Bronchial epithelial cell (primary cell): ENCODE measurements around the gene SP7. TPM values are rescaled to one million over a fixed set of nuclear protein-coding genes. Genes with fewer than 3 reads are reported as not detected.
"Not testable (repeated sequence)": the region's sequence is repeated elsewhere in the genome, so short reads cannot be mapped to it uniquely, and the experiment has no call there.

Experiments used
- DNase-seq: peaks from one replicate; pipeline ENCODE4 v3.0.0-alpha.2; 2010; ENCODE audit warnings: low read depth
- FAIRE-seq: peaks from 2 replicates; lab custom pipeline; 2011; peaks lifted over from hg19 to GRCh38; lab: Jason Lieb, UNC
- H3K27me3 ChIP-seq: 2 replicates; pipeline ENCODE4 v1.5.1; 2011; ENCODE audit warnings: low read length; ENCODE audit not compliant: control insufficient read depth, insufficient read depth
- H3K36me3 ChIP-seq: 2 replicates; pipeline ENCODE4 v1.5.1; 2011; ENCODE audit warnings: low read length; ENCODE audit not compliant: control insufficient read depth, insufficient read depth
- H3K4me3 ChIP-seq: 2 replicates; pipeline ENCODE4 v1.5.1; 2011; ENCODE audit warnings: mild to moderate bottlenecking, low read depth, low read length, control low read depth
- CTCF ChIP-seq: IDR thresholded peaks from 2 replicates; pipeline ENCODE4 v1.5.1; 2011; ENCODE audit warnings: mild to moderate bottlenecking, moderate library complexity, low read length, control low read depth, inconsistent platforms; ENCODE audit not compliant: insufficient read depth, severe bottlenecking
- total RNA-seq: library from RNA; depleted of rRNA; stranded (reverse); fragments of >200 nt; gene quantifications from 2 replicates; pipeline ENCODE4 v1.2.1, GENCODE V29; 2014

The SP7 gene
- total RNA-seq, 1 donor from 2014 or later: not detected

GRCh38 chr12:53365245-53365904, 29.2 kb upstream of the SP7 start:
- Histone ChIP-seq H3K27me3 (no peaks in the 10 kb centered on the region), H3K36me3 (no peaks in the 10 kb centered on the region), H3K4me3 (no peak overlapping the region)
- DNase-seq: peak; percentile 61
- FAIRE-seq: no peak
- TF ChIP-seq CTCF: no peak

- FAIRE-seq, H3K27me3 ChIP-seq, DNase-seq, H3K4me3 ChIP-seq, H3K36me3 ChIP-seq: not testable (repeated sequence)
Observed at GRCh38 chr12:53361638-53362037, 25.5 kb upstream of the SP7 start.

- no peaks in the 10 kb centered on the region for H3K36me3 ChIP-seq
- FAIRE-seq (no peak), DNase-seq (no peak)
- H3K4me3 ChIP-seq: no peak overlapping the region
- TF ChIP-seq CTCF: no peak
- no peaks in the 10 kb centered on the region for H3K27me3 ChIP-seq
Observed at GRCh38 chr12:53358836-53359419, 22.8 kb upstream of the SP7 start.

GRCh38 chr12:53355121-53355520, 19.0 kb upstream of the SP7 start:
- Histone ChIP-seq H3K36me3 (no peaks in the 10 kb centered on the region), H3K4me3 (no peak overlapping the region), H3K27me3 (no peaks in the 10 kb centered on the region)
- no peak for TF ChIP-seq CTCF
- FAIRE-seq (no peak), DNase-seq (no peak)

GRCh38 chr12:53353257-53353655, 17.1 kb upstream of the SP7 start:
- Histone ChIP-seq H3K36me3 (no peaks in the 10 kb centered on the region), H3K27me3 (no peaks in the 10 kb centered on the region), H3K4me3 (no peak overlapping the region)
- DNase-seq: no peak
- no peak for FAIRE-seq
- no peak for TF ChIP-seq CTCF

- Histone ChIP-seq H3K4me3 (no peak overlapping the region), H3K36me3 (no peaks in the 10 kb centered on the region), H3K27me3 (no peaks in the 10 kb centered on the region)
- DNase-seq (peak; percentile 75), FAIRE-seq (no peak)
- peak; percentile 80 for TF ChIP-seq CTCF
Observed at GRCh38 chr12:53352331-53353256, 16.4 kb upstream of the SP7 start.
